ENCODE results near the gene ZNF816.

GRCh38 chr19:52956917-52957316, 5.8 kb downstream of the ZNF816 start:
- no peak for TF ChIP-seq CTCF (IDR thresholded peaks at IDR 0.05)
- TF ChIP-seq EP300 (IDR thresholded peaks at IDR 0.05): no peak
